Ammon's horn (tissue), 1 donor: ENCODE data around the gene SYK.
"Not testable (repeated sequence)": the region's sequence is repeated elsewhere in the genome, so short reads cannot be mapped to it uniquely, and the experiment has no call there.

ENCODE experiments used
- DNase-seq: peaks from one replicate; pipeline ENCODE4 v3.0.0-alpha.2; 2016; ENCODE audit warnings: low spot score

Gene SYK

DNA sequence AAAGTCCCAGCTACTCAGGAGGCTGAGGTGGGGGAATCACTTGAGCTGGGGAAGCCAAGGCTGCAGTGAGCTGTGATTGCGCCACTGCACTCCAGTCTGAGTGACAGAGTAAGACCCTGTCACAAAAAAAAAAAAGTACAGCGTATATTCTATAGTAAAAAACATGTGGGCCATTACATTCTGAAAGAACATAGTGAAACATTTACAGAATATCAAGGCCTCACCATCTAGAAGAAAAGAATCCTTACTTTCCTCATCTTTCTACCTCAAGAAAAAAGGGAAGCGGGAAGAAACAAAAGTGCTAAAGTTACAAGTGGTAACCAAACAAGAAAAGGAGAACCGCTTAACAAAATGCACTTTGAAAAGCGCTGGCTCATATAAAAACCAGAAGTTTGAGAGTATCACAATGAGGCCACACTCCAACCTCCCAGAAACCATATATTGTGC, 5.7 kb upstream of the SYK start:
- no peak for DNase-seq

DNA sequence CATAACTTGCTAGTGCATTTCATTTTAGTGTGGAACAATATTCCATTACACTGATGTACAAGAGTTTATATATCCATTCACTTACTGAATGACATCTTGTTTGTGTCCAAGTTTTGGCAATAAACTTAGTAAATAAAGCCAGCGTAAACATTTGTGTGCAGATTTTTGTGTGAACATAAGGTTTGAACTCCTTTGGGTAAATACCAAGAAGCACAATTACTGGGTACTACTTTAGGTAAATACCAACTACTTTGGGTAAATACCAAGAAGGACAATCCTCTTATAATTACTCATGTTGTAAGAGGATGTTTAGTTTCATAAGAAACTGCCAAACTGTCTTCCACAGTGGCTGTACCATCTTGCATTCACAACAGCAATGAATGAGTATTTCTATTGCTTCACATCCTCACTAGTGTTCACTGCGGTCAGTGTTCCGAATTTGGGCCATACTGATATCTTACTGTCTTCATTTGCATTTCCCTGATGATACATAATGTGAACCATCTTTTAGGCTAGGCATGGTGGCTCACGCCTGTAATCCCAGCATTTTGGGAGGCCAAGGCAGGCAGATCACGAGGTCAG, 2.3 kb upstream of the SYK start:
- no peak for DNase-seq

DNA sequence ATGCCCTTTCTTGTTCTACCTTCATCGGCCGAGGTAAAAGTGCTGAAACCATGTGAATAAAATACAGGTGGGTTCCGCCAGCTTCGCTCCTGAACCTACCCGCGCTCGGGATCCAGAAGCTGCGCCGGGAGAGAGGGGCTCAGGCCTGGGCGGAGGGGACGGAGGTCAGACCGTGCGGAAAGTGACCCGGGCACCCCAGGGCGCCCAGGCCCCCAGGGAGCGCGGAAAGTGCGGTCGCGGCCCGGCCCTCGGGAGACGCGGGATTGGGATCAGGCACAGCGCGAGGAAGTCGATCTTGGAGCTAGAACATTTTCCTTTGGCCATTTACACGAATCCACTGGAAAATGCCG, 329 bp downstream of the SYK start:
- no peak for DNase-seq

DNA sequence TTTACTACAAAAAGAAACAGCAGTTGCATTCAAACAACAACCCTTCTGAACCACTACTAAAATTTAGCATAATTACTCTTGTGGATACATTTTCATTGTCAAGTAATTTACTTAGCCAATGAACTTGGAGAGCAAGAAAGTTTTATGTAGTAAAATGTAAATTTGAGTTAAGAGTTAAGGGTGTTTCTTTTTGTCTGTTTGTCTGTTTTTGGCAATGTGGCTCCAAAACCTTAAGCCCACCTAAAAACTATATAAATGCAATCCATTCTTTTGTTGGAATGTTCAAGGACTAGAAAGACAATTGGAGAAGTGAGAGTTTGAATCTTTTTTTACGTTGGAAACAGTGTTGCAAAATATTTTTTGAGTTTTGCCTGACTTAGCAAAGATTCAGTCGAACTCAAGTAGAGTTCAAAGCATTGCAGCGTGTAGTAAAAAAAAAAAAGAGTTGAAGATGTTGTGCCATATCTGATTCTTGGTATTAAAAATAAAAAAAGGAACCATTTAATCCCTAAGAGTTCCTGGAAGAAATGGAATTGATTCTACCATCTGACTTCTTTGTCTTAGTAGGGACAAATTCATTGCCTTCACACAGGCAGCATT, 867 bp downstream of the SYK start:
- no peak for DNase-seq

DNA sequence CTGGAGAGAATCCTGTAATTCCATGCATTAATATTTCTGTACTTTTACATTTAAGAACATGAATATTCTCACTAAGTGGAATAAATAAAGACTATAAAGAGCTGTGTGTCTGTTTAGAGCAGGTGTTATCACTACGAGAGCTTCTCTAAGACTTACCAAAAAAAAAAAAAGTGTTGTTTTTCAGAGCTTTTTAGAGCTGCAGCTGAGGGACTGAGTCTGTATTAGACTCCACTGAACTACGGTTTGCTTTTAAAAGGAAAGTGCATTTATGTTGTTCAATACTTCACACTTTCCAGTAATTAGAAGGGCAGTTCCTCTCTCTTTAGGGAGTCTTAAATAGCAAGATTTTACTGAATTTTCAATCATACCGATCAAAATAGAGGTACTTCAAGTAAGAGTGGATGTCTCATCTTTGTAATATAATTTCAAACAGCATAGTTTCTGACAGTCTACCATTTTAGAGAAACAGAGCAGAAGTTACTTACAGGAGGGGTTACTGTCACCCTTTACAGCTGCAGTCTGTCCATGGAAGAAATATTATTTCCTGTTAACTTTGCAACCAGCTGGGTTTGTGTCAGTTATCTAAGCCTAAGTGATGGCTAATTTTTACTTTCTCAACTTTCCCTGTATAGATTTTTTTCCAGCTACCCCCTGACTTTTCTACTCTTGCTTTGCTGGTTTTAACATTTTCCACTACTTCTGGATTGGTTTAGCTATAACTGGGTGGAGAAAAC, 2.4 kb downstream of the SYK start:
- DNase-seq: no peak

DNA sequence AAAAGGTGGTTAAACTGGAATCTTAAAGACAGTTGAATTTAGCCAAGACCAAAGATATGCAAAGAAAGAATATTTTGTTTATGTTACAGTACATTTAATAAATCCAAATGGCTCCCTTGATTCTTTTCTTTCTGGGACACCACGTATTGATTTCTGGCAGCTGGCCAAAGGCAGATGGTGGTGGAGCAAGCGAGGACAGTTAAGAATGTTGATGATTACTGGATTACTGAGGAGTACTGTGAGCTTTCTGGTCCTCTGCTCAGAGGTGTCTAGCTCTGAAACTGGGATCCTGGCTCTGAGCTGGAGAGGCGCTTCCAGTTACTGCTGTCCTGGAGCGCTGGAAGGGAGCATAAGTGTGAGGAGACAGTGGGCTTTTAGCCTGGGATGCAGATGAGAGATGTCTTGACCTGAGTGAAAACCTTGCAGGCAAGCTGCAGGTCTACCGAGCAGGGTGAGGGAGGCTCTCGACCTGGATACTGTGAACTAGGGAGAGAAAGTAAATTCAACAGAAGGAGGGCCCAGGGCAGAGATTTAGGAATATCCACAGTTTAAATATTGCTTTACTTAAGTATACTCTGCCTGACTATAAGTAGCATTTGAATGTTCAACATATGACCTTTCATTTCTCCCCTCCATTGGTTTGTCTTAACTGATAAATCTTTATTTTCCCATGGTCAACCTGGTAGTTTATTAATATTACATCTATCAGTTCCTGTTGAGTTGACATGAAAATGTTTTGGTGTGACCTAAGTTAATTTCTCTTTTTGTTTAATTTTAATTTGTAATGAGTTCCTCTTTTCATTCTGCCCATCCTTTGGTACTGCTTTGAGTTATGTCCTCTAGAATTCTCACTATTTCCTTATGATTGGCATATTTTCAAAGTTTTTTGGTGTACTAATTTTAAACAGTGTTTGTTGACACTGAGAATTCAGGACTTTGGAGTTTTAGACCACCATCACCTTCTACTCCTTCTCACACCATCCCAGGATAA, 3.7 kb downstream of the SYK start:
- no peak for DNase-seq

DNA sequence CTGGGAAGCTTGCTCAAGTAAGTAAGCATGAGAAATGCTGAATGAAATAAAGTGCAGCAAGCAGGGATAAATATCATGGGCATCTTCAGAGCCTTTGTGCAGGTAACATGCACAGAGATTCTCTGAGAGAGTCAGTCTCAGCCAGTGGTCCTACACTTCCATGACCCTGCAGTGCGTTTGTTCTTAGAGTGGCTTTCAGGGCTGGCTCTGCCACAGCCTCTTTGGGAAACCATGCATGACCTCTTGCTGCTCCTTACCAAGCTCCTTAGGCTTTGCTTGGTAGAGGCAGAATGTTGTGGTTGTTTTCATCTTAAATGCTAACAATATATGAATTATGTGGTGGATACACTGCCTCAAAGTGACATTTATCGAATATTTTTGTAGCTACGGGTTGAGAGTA, 5.4 kb downstream of the SYK start:
- DNase-seq: no peak

DNA sequence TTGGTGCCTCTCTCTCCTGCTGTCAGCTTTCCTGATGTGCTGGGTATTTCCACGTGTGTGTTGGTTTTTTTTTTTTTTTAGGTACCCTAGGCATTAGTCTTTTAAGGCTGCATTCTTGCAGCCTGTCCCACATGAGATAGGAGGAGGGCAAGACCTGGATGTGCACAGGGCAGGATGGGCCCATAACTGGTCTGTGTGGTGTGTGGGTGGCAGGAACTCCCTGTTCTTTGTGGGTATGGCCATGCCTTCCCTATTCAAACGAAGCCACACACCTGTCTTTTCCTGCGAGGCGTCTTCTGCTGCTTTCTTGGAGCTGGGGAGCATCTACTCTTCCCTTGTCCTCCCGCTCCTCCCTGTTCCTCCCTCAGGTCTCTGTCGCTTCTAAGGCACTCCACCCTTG, 6.8 kb downstream of the SYK start:
- DNase-seq: no peak

DNA sequence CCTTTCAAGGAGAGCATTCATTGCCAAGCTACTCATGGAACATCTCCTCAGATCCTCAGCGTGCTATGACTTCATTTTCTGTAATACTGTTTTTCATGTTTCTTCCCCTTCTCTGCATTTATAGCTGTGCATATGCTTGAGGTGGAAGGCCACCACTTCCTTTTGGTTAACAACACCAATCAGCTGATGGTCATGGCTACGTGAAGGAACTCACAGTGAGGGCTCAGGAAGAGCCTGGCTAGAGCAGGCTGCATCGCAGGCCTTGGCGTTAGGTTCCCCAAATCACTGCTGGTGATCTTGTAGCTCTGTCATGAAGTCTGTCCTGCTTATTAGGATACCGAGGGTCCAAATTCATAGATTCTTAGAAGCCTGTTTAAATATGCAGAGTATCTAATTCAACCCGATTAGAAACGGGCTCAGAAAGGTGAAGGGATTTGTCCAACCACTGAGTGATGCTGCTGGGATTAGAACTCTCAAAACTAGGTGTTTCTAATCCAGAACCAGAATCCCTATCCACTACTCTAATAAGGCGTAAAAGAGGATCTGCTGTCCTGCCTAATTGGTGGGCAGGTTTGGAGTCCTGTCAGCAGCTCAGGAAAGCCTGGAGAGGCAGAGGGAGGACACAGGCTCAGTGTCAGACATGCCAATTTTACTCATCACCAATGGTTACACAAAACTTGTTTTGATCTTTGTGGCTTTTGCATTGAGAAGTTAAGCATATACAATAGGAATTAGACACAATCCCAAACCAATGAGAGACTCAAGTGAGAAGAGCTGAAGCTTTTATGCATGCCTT, 7.5 kb downstream of the SYK start:
- DNase-seq: peak; percentile 60

DNA sequence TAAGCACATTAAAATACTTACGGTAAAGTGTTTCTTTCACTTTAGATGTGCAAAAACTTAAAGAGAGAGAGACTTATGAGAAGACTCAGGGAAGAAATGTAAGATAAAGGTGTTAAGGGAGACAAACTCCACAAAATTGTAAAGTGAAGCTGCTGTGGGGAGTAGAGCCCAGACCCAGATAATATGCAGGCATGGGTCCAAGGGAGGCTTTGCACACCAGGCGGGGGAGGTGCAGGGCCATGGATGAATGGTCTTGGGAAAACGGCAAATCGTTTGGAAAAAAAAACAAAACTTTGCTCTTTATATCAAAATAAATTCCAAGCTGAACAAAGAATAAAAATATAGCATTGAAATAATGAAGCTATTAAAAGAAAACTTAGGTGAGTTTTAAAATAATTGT, 9.1 kb downstream of the SYK start:
- no peak for DNase-seq

DNA sequence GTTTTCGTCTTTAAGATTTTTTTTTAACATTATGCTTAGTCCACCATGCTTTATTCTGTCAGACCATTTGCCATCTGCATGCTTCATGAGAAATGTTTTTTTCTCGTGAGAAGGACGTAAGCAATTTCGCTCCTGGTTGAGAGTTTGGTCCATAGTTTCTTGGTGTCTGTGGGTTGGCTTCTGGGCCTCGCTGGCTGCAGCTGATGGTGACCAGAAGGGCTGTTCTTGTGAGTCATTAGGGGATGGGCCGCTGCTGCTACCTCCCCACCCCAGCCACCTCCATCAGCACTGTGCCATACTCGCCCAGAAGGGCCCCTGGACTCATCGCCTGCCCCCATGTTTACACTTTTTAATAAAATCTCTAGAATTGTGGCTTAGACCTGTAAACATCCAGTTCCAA, 11.4 kb downstream of the SYK start:
- no peak for DNase-seq

DNA sequence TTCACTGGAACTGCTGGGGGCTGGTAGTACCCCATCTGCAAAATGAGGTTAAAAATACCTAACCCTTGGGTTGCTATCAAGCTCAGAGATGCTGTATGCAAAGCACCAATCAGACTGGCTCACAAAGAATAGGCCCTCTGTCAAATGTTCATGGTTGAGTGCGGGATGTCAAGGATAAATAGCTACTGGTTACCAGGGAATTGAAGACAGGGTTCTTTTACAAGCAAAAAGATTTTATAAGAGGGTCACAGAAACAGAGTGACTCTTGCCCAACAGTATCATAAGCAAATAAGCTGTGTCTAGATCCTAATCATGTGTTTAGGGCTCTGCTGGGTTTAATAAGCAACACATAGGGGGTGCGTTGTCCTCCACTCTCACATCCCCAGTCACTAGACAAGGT, 11.9 kb downstream of the SYK start:
- no peak for DNase-seq

DNA sequence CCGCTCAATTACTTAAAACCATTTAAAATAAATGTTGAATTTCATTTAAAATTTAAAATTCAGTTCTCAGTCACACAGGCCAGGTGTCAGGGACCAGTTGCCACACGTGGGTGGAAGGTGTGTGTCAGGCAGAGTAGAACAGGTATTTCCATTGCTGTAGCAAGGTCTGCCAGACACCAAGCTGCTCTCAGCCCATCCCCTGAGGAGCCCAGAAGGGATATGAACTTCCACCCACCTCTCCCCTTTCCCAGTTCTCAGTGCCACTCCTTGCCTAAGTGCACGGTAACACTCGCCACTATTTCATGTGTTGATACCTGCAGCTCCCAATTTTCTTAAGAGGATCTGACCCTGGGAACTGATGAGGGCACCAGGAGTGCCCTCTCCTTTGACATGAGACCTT, 12.7 kb downstream of the SYK start:
- DNase-seq: no peak

DNA sequence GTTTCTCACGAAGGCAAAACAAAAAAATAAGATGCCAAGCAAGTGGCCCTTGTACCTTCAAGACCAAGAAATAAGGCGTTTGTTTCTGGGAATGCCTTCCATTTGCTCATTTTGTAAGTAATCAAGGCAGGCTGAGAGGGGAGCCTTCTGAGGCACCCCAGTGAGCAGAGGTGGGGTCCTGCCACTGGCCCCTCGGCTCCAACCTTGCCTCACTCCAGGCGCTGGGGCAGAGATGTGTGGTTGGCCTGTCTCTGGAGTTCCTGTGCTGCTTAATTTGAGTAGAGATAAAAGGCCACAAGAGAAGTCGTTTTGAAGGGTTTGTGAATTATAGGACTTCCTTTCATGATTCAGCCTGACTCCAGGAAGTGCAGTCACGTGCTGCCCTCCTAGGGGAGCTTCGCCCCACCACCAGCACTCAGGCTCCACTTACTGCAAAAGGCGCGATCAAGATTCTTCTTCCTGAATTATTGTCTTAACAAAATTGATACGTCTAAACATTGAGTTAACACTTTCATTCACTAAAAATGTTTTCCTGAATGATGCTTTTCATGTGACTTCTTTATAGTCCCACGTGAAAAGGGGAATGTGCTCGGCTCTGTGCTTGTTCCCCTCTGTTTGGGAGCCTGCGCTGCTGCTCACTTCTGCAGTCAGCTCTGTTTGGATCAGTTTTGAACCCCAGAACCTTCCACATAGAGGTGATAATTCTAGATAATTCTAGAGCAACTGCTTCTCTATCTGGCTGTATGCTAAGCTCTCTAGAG, 13.7 kb downstream of the SYK start:
- peak; percentile 56 for DNase-seq

DNA sequence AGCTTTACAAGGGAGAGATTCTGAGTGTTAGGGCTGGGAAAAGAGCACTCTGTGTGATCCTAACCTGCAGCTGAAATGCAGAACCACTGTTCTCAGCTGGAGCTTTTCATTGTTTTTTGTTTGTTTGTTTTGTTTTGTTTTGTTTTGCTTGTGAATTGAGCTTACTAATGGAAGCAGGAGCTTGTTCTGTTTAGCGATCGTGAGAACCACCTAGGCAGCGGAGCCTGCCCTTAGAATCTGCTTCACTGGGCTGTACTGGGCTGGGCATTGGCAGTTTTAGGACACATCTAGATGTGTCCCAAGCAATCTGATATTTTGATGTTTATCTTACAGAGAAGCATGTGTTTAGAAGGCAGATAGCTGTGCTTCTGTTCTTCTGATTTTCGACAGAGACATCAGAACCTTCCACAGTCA, 14.3 kb downstream of the SYK start:
- no peak for DNase-seq

DNA sequence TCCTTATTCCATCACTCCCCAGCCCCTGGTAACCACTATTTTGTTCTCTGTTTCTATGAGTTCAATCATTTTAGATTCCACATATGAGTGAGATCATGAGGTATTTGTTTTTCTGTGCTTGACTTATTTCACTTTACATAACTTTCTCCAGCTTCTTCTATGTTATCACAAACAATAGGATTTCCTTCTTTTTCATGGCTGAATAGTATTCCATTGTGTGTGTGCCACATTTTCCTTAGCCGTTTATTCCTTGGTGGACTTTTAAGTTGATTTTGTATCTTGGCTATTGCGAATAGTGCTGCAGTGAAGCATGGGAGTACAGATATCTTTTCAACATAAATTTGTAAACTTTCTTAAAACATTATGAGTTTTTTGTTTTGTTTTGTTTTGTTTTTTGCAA, 15.1 kb downstream of the SYK start:
- no peak for DNase-seq

DNA sequence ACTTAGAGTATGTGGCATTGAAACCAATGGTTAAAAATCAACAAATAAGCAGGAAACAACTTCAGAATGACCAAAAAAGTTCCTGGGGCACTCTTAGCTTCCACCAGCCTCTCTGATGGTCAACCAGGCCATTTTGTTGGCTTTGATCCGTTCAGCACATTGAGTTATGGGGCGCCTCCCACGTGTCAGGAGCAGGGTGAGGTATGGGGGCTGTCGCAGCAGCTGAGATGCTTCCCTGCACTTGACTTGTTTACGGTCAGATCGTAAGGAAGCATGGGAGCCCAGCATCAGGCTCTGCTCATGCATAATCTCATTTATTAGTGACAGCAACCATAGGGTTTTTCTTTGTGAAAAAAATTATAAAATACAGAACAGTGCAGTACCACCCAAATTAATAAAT, 16.7 kb downstream of the SYK start:
- no peak for DNase-seq

DNA sequence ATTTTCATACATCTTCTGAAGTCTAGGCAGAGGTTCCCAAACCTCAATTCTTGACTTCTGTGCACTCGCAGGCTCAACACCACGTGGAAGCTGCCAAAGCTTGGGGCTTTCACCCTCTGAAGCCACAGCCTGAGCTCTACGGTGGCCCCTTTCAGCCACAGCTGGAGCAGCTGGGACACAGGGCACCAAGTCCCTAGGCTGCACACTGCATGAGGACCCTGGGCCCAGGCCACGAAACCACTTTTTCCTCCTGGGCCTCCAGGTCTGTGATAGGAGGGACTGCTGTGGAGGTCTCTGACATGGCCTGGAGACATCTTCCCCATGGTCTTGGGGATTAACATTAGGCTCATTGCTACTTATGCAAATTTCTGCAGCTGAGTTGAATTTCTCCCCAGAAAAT, 18.8 kb downstream of the SYK start:
- DNase-seq: not testable (repeated sequence)

DNA sequence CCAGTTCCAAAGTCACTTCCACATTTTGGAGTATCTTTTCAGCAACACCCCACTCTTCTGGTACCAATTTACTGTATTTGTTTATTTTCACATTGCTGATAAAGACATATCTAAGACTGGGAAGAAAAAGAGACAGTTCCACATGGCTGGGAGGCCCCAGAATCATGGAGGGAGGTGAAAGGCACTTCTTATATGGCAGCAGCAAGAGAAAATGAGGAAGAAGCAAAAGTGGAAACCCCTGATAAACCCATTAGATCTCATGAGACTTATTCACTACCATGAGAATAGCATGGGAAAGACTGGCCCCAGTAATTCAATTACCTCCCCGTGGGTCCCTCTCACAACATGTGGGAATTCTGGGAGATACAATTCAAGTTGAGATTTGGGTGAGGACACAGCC, 19.6 kb downstream of the SYK start:
- DNase-seq: not testable (repeated sequence)

DNA sequence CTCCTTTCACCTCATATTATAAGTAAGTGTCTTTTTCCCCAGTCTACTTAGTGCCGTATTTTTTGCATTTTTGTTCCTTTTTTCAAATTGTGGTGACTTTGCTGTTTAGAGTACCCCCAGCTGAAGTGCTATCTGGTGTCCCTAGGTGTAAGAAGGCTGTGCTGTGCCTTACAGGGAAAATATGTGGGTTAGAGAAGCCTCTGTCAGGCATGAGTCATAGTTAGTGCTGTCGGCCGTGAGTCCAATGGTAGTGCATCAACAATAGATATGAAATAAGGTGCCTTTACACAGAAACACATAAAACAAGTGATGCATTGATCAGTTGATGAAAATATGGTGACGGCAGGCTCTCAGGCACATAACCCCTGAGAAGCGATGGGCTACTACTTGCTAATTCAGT, 20.1 kb downstream of the SYK start:
- DNase-seq: no peak

DNA sequence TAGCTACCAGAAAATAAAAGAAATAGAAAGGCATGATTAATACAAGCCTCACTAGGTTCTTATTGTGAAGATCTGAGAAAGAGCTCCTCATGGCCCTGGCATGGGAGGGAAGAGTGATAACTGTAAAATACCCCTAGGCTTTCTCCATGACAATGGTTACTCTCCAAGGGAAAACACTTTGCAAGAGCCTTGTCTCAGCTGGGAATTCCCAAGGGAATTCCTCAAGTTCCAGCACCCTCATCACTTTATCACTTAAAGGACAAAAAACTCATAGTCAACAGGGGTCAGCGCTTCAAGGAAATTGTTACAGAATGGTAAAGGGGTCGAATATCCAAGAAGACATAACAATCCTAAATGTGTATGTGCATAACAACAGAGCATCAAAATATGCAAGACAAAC, 21.2 kb downstream of the SYK start:
- no peak for DNase-seq
